Astrocyte of the spinal cord (primary cell): ENCODE data around the gene DOCK11.
"Not testable (repeated sequence)": the region's sequence is repeated elsewhere in the genome, so short reads cannot be mapped to it uniquely, and the experiment has no call there.

Experiments used
- DNase-seq: peaks from one replicate; pipeline ENCODE4 v3.0.0; 2011; ENCODE audit warnings: low read depth, low spot score
- H3K4me3 ChIP-seq: 2 replicates; pipeline ENCODE4 v1.5.1; 2011; ENCODE audit warnings: low read depth, mild to moderate bottlenecking, low read length, moderate library complexity
- in situ Hi-C: cut with HindIII; loops from 2 replicates; pipeline ENCODE4 v1.10.0; 2017; ENCODE audit warnings: low sequenced_read_pairs
- TF ChIP-seq, protein P1 (sequence below): IDR thresholded peaks from 2 replicates; pipeline ENCODE4 v1.5.1; 2012; ENCODE audit warnings: low read depth, mild to moderate bottlenecking, low read length, inconsistent platforms

The DOCK11 gene

DNA sequence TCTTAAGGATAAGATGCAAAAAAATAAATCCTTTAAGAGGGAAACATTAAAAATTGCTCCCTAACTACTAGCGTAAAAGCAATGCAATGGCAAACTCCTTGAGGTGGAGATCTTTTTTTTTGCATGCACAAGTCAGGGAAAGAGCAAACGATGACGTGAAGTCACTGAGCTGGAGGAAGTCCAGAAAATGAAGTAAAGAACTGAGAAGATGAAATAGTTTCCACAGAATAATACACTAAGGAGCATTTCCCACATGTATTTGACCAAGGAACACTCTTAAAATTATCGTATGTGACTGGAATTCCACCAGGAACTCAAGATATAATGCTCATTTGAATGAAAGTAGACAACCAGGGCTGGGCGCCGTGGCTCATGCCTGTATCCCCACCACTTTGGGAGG is 21.0 kb upstream of the DOCK11 start:
- no peak overlapping the region for H3K4me3 ChIP-seq
- in situ Hi-C loops, result no loop called here
- no peak for DNase-seq
- TF ChIP-seq, protein P1, sequence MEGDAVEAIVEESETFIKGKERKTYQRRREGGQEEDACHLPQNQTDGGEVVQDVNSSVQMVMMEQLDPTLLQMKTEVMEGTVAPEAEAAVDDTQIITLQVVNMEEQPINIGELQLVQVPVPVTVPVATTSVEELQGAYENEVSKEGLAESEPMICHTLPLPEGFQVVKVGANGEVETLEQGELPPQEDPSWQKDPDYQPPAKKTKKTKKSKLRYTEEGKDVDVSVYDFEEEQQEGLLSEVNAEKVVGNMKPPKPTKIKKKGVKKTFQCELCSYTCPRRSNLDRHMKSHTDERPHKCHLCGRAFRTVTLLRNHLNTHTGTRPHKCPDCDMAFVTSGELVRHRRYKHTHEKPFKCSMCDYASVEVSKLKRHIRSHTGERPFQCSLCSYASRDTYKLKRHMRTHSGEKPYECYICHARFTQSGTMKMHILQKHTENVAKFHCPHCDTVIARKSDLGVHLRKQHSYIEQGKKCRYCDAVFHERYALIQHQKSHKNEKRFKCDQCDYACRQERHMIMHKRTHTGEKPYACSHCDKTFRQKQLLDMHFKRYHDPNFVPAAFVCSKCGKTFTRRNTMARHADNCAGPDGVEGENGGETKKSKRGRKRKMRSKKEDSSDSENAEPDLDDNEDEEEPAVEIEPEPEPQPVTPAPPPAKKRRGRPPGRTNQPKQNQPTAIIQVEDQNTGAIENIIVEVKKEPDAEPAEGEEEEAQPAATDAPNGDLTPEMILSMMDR, result no peak

- H3K4me3 ChIP-seq, result no peak overlapping the region
- DNase-seq, result no peak
- TF ChIP-seq, protein P1, result no peak
- in situ Hi-C loops, result no loop called here
These were observed 19.7 kb upstream of the DOCK11 start for GRCh38 chrX:118475903-118476302.

GRCh38 chrX:118480172-118480571 is 15.4 kb upstream of the DOCK11 start:
- DNase-seq, result no peak
- TF ChIP-seq, protein P1, result no peak
- no peak overlapping the region for H3K4me3 ChIP-seq
- in situ Hi-C loops, result no loop called here

DNA sequence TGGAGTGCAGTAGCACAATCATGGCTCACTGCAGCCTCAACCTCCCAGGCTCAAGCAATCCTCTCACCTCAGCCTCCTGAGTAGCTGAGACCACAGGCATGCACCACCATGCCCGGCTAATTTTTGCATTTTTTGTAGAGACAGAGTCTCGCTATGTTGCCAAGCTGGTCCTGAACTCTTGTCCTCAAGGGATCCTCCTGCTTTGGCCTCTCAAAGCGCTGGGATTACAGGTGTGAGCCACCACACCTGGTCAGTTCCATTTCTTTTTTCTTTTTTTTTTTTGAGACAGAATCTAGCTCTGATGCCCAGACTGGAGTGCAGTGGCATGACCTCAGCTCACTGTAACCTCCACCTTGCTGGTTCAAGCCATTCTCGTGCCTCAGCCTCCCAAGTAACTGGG is 13.2 kb upstream of the DOCK11 start:
- in situ Hi-C loops, H3K4me3 ChIP-seq, DNase-seq: not testable (repeated sequence)

- TF ChIP-seq, protein P1, result no peak
- in situ Hi-C loops, result no loop called here
- DNase-seq, result no peak
- H3K4me3 ChIP-seq, result no peak overlapping the region
These were observed 11.3 kb upstream of the DOCK11 start for GRCh38 chrX:118484216-118484903.

DNA sequence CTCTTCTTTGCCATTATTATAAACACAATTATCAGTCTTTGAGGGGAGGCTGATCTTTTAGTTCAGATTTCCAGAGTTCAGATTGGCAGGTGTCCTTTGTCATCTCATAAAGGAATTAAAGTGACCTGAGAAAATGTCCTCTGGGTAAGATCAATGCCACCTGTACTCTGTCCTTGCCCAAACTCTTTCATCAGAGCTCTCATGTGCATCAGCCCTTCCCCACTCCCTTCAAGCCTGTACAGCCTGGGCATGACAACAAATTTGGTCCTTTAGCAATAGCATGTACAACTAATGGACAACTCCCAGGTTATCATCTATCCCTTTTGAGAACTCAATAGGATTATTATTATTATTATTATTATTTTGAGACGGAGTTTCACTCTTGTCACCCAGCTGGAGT is 8.9 kb upstream of the DOCK11 start:
- DNase-seq, in situ Hi-C loops, H3K4me3 ChIP-seq: not testable (repeated sequence)

GRCh38 chrX:118493016-118493415 is 2.6 kb upstream of the DOCK11 start:
- TF ChIP-seq, protein P1, result no peak
- no peak for DNase-seq
- in situ Hi-C loops, result no loop called here
- H3K4me3 ChIP-seq, result no peak overlapping the region

DNA sequence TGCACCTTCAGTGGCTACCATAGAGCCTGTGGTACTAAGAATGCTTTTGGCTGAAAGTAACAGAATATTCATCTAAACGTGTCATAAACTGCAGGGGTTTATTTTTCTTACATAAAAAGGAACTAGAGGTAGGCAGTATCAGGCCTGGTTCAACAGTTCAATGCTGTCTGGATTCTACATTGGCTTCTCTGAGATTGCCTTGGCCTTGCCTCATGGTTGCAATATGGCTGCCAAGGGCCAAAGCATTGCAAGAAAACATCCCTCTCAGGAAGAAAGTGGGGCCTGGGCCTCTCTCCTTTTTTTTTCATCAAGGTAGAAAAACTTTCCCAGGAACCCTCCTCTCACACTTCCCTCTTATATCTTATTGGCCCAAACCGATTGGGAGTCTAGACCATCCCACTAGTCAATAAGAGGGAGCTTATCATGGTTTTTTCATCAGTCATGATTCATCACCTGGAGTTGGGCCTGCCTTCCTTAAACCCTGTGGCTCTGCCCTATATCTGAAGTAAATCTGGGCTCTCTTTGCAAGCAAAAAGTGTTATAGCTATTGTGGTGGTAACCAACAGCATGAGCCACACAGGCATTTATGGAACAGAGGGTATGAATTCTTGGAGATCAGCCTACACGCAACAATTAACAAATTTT is 1.8 kb upstream of the DOCK11 start:
- in situ Hi-C loops, result no loop called here
- H3K4me3 ChIP-seq, result no peak overlapping the region
- TF ChIP-seq, protein P1, result no peak
- no peak for DNase-seq
